GM12878 (cell line): ENCODE measurements around the gene MAST4. TPM values are rescaled to one million over a fixed set of nuclear protein-coding genes. Genes with fewer than 3 reads are reported as not detected.

ENCODE experiments used
- ATAC-seq: fragments of 200-7000 bp; cut with Tn5 transposase; 3 replicates; pipeline ENCODE4 v1.9.1; 2020; ENCODE audit warnings: mild to moderate bottlenecking, moderate library complexity
- BruUV-seq: library from RNA; stranded (reverse); fragments of 400-500 nt; replicated peaks from 2 replicates; lab custom pipeline; 2021; lab: Mats Ljungman, UMichigan
- CTCF ChIA-PET: fragments of 300-600 bp; sonication (Branson Sonifier 250); formaldehyde crosslinking; extraction: SDS; loops from one replicate; lab custom pipeline; 2021; ENCODE audit warnings: inconsistent platforms; lab: Yijun Ruan, JAX
- POLR2A ChIA-PET: fragments of 350-600 bp; formaldehyde crosslinking; extraction: SDS; loops from one replicate; lab custom pipeline; 2021; ENCODE audit warnings: inconsistent platforms; lab: Charles Lee
- RAD21 ChIA-PET: fragments of 300-600 bp; sonication (Branson Sonifier 250); formaldehyde crosslinking; loops from one replicate; lab custom pipeline; 2023; ENCODE audit warnings: antibody characterized with exemption; ENCODE audit not compliant: unreplicated experiment; lab: Charles Lee
- SMC1A ChIA-PET: fragments of 300-600 bp; sonication (Branson Sonifier 250); formaldehyde crosslinking; loops from one replicate; lab custom pipeline; 2023; ENCODE audit not compliant: unreplicated experiment, uncharacterized antibody; lab: Charles Lee
- DNase-seq: peaks from one replicate; pipeline ENCODE4 v3.0.0-alpha.2; 2011; ENCODE audit warnings: low read depth, low spot score
- FAIRE-seq: peaks from 3 replicates; lab custom pipeline; 2011; peaks lifted over from hg19 to GRCh38; lab: Jason Lieb, UNC
- H2AFZ ChIP-seq: 2 replicates; pipeline ENCODE4 v1.6.0; 2011; ENCODE audit warnings: low read depth, low read length, control low read depth; ENCODE audit not compliant: control insufficient read depth
- H3K27ac ChIP-seq: 2 replicates; pipeline ENCODE4 v1.5.1; 2011; ENCODE audit warnings: control low read depth; ENCODE audit not compliant: control insufficient read depth, insufficient read depth
- H3K27me3 ChIP-seq, 2 experiments: replicated peaks in 1 of 2; 2 replicates each; pipeline versions ENCODE4 v1.6.0 to v1.6.1; 2011; ENCODE audit warnings: low read length in 1 of 2; ENCODE audit not compliant: control insufficient read depth in 2 of 2, insufficient read depth in 2 of 2
- H3K36me3 ChIP-seq, 2 experiments: 2 replicates each; pipeline ENCODE4 v1.5.1; 2011; ENCODE audit warnings: low read length in 1 of 2; ENCODE audit not compliant: control insufficient read depth in 2 of 2, insufficient read depth in 2 of 2
- H3K4me1 ChIP-seq: 2 replicates; pipeline ENCODE4 v1.6.1; 2011; ENCODE audit warnings: mild to moderate bottlenecking, low read length, moderate library complexity, mixed read lengths; ENCODE audit not compliant: control insufficient read depth, insufficient read depth
- H3K4me2 ChIP-seq: 2 replicates; pipeline ENCODE4 v1.6.0; 2011; ENCODE audit warnings: control low read depth; ENCODE audit not compliant: control insufficient read depth, insufficient read depth
- H3K4me3 ChIP-seq: fragments of 200-600 bp; sonication (generic); 2 replicates; pipeline ENCODE4 v1.5.1; 2016
- H3K79me2 ChIP-seq: 2 replicates; pipeline ENCODE4 v1.6.0; 2011; ENCODE audit warnings: low read length; ENCODE audit not compliant: control insufficient read depth, insufficient read depth
- H3K9ac ChIP-seq: 2 replicates; pipeline ENCODE4 v1.8.0; 2011; ENCODE audit warnings: low read length, control low read depth, mixed read lengths; ENCODE audit not compliant: control insufficient read depth, insufficient read depth
- H3K9me3 ChIP-seq: replicated peaks from 3 replicates; pipeline ENCODE4 v1.5.1; 2011; ENCODE audit warnings: mild to moderate bottlenecking, low read length; ENCODE audit not compliant: control insufficient read depth, insufficient read depth
- H4K20me1 ChIP-seq: 2 replicates; pipeline ENCODE4 v1.6.0; 2011; ENCODE audit not compliant: control insufficient read depth, insufficient read depth
- ATF7 ChIP-seq: fragments of 450-650 bp; IDR thresholded peaks from 2 replicates; pipeline ENCODE4 v1.6.1; 2016; ENCODE audit warnings: low read depth, mild to moderate bottlenecking
- BRCA1 ChIP-seq: IDR thresholded peaks from 2 replicates; pipeline ENCODE4 v1.6.1; 2011; ENCODE audit warnings: low read depth, low read length, improper control_type of control experiment
- CEBPB ChIP-seq, 2 experiments: fragments of 150-350 bp in 1 of 2; IDR thresholded peaks; 2 replicates each; pipeline ENCODE4 v1.6.1; 2012 to 2014; ENCODE audit warnings: low read depth in 2 of 2, low read length in 2 of 2, borderline replicate concordance in 1 of 2, inconsistent platforms in 1 of 2
- EGR1 ChIP-seq, 2 experiments: IDR thresholded peaks; 1 replicate in 1 of 2; 2 replicates in 1 of 2; pipeline ENCODE4 v1.6.1; 2011 to 2012; ENCODE audit warnings: low read depth in 2 of 2, low read length in 2 of 2, borderline replicate concordance in 1 of 2, mild to moderate bottlenecking in 1 of 2, moderate library complexity in 1 of 2
- GATAD2B ChIP-seq: fragments of 450-650 bp; conservative IDR thresholded peaks from 2 replicates; pipeline ENCODE4 v1.6.1; 2017; ENCODE audit warnings: low read depth, mild to moderate bottlenecking, moderate library complexity
- IRF4 ChIP-seq: IDR thresholded peaks from 2 replicates; pipeline ENCODE4 v1.6.1; 2011; ENCODE audit warnings: low read depth, low read length
- MYB ChIP-seq: fragments of 150-350 bp; IDR thresholded peaks from 2 replicates; pipeline ENCODE4 v1.6.1; 2014; ENCODE audit warnings: mild to moderate bottlenecking, low read depth, low read length, borderline replicate concordance
- STAT1 ChIP-seq: fragments of 450-650 bp; conservative IDR thresholded peaks from 2 replicates; pipeline ENCODE4 v1.6.1; 2014; ENCODE audit warnings: antibody characterized with exemption, mild to moderate bottlenecking
- SUPT20H ChIP-seq: IDR thresholded peaks from 2 replicates; pipeline ENCODE4 v1.6.1; 2011; ENCODE audit warnings: low read depth, mild to moderate bottlenecking, low read length, moderate library complexity, borderline replicate concordance; ENCODE audit not compliant: control insufficient read depth
- ZNF384 ChIP-seq: IDR thresholded peaks from 2 replicates; pipeline ENCODE4 v1.6.1; 2012; ENCODE audit warnings: low read depth, mild to moderate bottlenecking, low read length, improper control_type of control experiment, borderline replicate concordance
- WGBS: methylation state at CpG from one replicate; pipeline ENCODE4 v1.1.6; 2016; ENCODE audit warnings: low lambda C conversion rate; ENCODE audit not compliant: insufficient replicate concordance, insufficient coverage; ENCODE audit errors: missing lambda C conversion rate; 5-methylcytosine and 5-hydroxymethylcytosine counted together
- in situ Hi-C: fragments of 300-500 bp; cut with MboI; formaldehyde crosslinking; loops from 9 replicates; pipeline ENCODE4 v1.14.3; 2018; ENCODE audit warnings: mixed read lengths
- intact Hi-C: fragments of 100-400 bp; cut with micrococcal nuclease; formaldehyde crosslinking; loops from one replicate; pipeline ENCODE4 v1.14.2; 2022; ENCODE audit not compliant: unreplicated experiment
- polyA plus RNA-seq, 11 experiments: library from polyadenylated mRNA; depleted of rRNA in 4 of 11; unstranded in 6 of 11; stranded (reverse) in 5 of 11; fragments of >200 nt; fragmentation: Nextera tagmentation in 4 of 11; fragmentation: Illumina TruSeq in 1 of 11; extraction: Ambion mirVana in 4 of 11; extraction: Trizol in 1 of 11; gene quantifications; 1 replicate in 1 of 11; 2 replicates in 10 of 11; pipeline versions ENCODE4 v1.2.1 to v1.2.3, GENCODE V29; 2011 to 2016; ENCODE audit warnings: inconsistent platforms in 2 of 11, missing spikeins in 2 of 11, low read depth in 1 of 11
- total RNA-seq, 4 experiments: library from RNA; depleted of rRNA in 3 of 4; stranded (reverse); fragments of >200 nt in 3 of 4; fragmentation: Illumina TruSeq in 1 of 4; extraction: Trizol in 1 of 4; gene quantifications; 2 replicates each; pipeline versions ENCODE4 v1.2.1 to v1.2.3, GENCODE V29; 2013 to 2021
- TF ChIP-seq, protein P1 (sequence below): fragments of 450-650 bp; IDR thresholded peaks from 2 replicates; pipeline ENCODE4 v1.6.1; 2017; ENCODE audit warnings: low read depth, mild to moderate bottlenecking, moderate library complexity

MAST4 gene
- total and polyA plus RNA-seq, 10 of the 15 experiments (the other 5 are each of a cell fraction or from before 2014, with no cell fraction given) = 0.02 to 1.6 (median 0.29) TPM; not detected in 1

- Histone ChIP-seq H4K20me1 (no peaks in the 10 kb centered on the region), H3K27ac (no peak overlapping the region), H3K4me3 (no peak overlapping the region), H3K9me3 (no peaks in the 10 kb centered on the region), H3K36me3 (no peaks in the 10 kb centered on the region), H3K9ac (no peak overlapping the region), H3K4me1 (no peaks in the 10 kb centered on the region), H3K4me2 (no peak overlapping the region), H3K79me2 (no peaks in the 10 kb centered on the region), H2AFZ (no peak overlapping the region), H3K27me3 (no peaks in the 10 kb centered on the region)
- ChIA-PET SMC1A (interaction anchor here (1.2 to 5.0 kb wide), 4 partner anchors 99 to 490 kb away, joined by 3 to 52 read pairs (median 4); no protein-coding TSS in a partner anchor), RAD21 (interaction anchor here (1.8 to 2.2 kb wide), 2 partner anchors 449 to 451 kb away, joined by 28 to 35 read pairs; no protein-coding TSS in a partner anchor), CTCF (interaction anchor here (1.0 to 7.4 kb wide), 9 partner anchors 8 to 587 kb away, joined by 3 to 137 read pairs (median 3); no protein-coding TSS in a partner anchor), POLR2A (interaction anchor here (1.0 kb wide), 1 partner anchor 450 kb away, joined by 3 read pairs; no protein-coding TSS in a partner anchor)
- BruUV-seq = no TSS peak
- FAIRE-seq (no peak), DNase-seq (no peak), ATAC-seq (no peak)
- in situ Hi-C loops = loop anchor here (5.0 kb wide), 1 partner anchor 456 kb away; no protein-coding TSS in a partner anchor
- WGBS = 31% methylated on average over 3 of the region's 3 CpGs
- intact Hi-C loops = loop anchor here (1.0 to 5.0 kb wide), 2 partner anchors 451 to 586 kb away; no protein-coding TSS in a partner anchor
- TF ChIP-seq GATAD2B (no peak), IRF4 (no peak), SUPT20H (no peak), ZNF384 (no peak), BRCA1 (no peak), ATF7 (no peak), CEBPB (IDR thresholded peaks at IDR 0.05; ENCODE audit: borderline replicate concordance in 1 of 2, low read depth in 2 of 2, low read length in 2 of 2) (no peak), MYB (no peak), EGR1 (IDR thresholded peaks at IDR 0.05; ENCODE audit: borderline replicate concordance in 1 of 2, low read depth in 2 of 2, low read length in 2 of 2) (no peak), STAT1 (no peak)
- TF ChIP-seq, protein P1, sequence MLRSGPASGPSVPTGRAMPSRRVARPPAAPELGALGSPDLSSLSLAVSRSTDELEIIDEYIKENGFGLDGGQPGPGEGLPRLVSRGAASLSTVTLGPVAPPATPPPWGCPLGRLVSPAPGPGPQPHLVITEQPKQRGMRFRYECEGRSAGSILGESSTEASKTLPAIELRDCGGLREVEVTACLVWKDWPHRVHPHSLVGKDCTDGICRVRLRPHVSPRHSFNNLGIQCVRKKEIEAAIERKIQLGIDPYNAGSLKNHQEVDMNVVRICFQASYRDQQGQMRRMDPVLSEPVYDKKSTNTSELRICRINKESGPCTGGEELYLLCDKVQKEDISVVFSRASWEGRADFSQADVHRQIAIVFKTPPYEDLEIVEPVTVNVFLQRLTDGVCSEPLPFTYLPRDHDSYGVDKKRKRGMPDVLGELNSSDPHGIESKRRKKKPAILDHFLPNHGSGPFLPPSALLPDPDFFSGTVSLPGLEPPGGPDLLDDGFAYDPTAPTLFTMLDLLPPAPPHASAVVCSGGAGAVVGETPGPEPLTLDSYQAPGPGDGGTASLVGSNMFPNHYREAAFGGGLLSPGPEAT = no peak
- TF ChIP-seq, all 136 proteins: peak for 0
Measured at GRCh38 chr5:66757834-66758371, 161.7 kb downstream of the MAST4 start.
